ENCODE measurements around the gene UNG.

DNA sequence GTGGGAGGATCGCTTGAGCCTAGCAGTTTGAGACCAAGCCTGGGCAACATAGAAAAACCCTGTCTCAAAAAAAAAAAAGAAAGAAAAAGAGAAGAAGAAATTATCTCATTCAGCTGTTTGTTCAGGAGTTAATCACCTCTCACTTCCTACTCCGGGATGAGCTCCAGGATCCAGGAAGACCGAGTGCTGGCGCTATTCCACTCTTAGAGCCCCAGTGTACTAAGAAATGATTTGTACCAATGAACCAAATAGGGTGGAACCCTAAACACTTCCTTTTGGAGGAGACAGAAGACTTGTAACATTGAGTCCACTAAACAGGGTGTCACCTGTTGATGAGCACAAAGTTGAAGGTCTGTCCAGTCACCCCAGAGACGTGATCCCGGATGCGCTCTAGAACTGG lies 7.7 kb upstream of the UNG start:
- TF ChIP-seq, protein P1, sequence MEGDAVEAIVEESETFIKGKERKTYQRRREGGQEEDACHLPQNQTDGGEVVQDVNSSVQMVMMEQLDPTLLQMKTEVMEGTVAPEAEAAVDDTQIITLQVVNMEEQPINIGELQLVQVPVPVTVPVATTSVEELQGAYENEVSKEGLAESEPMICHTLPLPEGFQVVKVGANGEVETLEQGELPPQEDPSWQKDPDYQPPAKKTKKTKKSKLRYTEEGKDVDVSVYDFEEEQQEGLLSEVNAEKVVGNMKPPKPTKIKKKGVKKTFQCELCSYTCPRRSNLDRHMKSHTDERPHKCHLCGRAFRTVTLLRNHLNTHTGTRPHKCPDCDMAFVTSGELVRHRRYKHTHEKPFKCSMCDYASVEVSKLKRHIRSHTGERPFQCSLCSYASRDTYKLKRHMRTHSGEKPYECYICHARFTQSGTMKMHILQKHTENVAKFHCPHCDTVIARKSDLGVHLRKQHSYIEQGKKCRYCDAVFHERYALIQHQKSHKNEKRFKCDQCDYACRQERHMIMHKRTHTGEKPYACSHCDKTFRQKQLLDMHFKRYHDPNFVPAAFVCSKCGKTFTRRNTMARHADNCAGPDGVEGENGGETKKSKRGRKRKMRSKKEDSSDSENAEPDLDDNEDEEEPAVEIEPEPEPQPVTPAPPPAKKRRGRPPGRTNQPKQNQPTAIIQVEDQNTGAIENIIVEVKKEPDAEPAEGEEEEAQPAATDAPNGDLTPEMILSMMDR (IDR thresholded peaks at IDR 0.05), result no peak
- TF ChIP-seq POLR2A (IDR thresholded peaks at IDR 0.05), result no peak
